Activated CD4-positive, alpha-beta T cell treated with anti-CD3 and anti-CD28 coated beads, Interleukin-10, Interleukin-2, amounts not matched to agents 100 ng/mL and 50 ng/mL, durations not matched to agents 16 hours and 8 hours (primary cell): ENCODE results near the gene ITGAX.
"Not testable (repeated sequence)": the region's sequence is repeated elsewhere in the genome, so short reads cannot be mapped to it uniquely, and the experiment has no call there.

ENCODE experiments used
- DNase-seq: peaks from one replicate; pipeline ENCODE4 v3.0.0-alpha.2; 2020

ITGAX gene

GRCh38 chr16:31412750-31413149 is 57.8 kb downstream of the ITGAX start:
- DNase-seq: no peak

GRCh38 chr16:31413381-31413780 is 58.4 kb downstream of the ITGAX start:
- no peak for DNase-seq

DNA sequence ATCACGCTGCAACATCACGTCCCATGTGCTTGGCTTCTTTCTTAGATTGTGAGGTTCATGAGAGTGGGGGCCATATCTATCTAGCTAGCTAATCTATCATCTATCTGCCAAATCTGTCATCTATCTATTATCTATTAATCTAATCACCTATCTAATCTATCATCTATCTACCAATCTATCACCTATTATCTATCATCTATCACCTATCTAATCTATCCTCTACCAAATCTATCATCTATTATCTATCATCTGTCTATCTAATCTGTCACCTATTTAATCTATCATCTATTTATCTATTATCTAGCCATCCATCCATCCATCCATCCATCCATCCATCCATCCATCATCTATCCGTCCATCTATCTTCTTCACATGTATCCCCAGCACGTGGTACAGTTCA is 59.0 kb downstream of the ITGAX start:
- no peak for DNase-seq

DNA sequence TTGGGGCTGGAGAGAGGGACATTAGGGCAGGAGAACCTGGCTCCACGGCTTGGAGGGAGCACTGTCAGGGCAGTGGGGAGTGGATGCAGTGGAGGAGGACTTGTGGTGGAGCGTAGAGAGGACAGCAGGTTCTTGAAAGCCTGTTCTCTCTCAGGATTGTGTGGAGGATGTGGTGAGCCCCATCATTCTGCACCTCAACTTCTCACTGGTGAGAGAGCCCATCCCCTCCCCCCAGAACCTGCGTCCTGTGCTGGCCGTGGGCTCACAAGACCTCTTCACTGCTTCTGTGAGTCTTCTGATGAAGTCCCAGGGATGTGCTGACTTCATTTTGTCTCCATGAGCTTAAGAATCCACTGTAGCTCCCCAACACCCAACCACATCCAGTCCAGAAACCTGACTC is 59.7 kb downstream of the ITGAX start:
- no peak for DNase-seq

DNA sequence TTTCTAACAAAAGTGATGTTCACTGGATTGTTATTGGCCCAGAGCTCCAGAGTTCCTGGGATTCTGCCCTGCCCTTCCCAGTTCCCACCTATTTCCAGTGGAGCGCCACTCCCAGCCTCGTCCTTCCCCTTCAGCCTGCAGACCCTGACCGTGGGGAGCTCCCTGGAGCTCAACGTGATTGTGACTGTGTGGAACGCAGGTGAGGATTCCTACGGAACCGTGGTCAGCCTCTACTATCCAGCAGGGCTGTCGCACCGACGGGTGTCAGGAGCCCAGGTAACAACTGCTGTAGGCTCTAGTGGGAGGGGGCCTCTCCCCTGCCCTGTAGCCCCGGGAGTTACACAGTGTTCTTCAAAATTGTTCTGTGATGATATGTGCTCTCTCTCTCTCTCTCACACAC is 61.4 kb downstream of the ITGAX start:
- no peak for DNase-seq

DNA sequence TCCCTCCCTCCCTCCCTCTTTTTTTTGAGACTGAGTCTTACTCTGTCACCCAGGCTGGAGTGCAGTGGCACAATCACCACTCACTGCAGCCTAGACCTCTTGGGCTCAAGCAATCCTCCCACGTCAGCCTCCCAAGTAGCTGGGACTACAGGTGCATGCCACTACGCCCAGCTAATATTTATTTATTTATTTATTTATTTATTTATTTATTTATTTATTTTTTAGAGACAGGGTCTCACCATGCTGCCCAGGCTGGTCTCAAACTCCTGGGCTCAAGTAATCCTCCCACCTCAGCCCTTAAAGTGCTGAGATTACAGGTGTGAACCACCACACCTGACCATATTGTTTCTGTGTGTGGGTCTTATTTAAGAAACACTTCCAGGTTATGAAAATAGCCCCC is 62.1 kb downstream of the ITGAX start:
- not testable (repeated sequence) for DNase-seq

- DNase-seq: no peak
Observed at GRCh38 chr16:31417916-31418315, 62.9 kb downstream of the ITGAX start.

DNA sequence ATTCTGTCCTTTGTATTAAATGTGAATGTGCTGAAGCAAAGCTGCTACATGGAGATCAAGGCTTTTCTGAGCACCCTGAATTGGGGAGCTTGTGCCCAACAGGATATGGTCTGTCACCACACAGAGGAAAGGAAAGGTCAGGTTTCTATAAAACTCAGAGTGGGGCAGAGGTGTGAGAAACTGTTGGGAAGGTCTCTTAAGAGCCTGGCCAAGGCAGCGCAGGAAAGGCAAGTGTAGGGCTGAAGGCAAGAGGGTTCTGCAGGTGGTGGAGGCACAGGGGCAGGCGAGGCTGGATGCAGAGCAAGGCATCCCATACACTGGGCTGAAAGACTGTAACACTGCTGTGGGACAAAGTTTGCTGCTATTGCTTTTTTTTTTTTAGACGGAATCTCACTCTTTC is 65.1 kb downstream of the ITGAX start:
- DNase-seq: peak; percentile 49

DNA sequence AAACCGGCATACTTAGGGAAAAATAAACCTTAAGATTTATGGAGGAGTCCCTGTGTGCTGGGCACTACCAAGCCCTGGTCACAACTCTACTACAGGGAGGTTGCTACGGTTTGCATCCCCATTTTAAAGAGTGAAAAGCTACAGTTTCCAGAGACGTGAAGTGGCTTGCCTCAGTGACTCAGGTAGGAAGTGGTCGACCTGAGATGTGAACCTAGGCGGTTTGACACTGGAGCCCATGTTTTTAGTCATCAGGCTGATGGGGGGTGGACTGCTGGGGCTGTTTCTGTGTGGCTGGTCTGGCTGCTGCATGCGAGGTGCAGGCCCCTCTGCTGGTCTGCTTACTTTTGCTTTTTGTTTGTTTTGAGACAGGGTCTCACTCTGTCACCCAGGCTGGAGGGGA is 66.6 kb downstream of the ITGAX start:
- DNase-seq: peak; percentile 87

- no peak for DNase-seq
Observed at GRCh38 chr16:31423241-31423640, 68.3 kb downstream of the ITGAX start.

DNA sequence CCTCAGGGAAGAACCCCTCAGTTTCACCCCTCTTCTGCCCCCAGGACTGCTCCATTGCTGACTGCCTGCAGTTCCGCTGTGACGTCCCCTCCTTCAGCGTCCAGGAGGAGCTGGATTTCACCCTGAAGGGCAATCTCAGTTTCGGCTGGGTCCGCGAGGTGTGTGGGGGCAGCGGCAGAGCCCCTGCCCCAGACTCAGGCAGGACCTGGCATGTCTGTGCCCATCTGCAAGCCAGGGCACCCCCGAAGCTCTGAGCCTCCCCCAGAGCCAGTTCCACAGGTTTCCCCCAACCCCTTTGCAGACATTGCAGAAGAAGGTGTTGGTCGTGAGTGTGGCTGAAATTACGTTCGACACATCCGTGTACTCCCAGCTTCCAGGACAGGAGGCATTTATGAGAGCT is 68.8 kb downstream of the ITGAX start:
- no peak for DNase-seq

- peak; percentile 44 for DNase-seq
Observed at GRCh38 chr16:31427441-31428278, 72.7 kb downstream of the ITGAX start.

GRCh38 chr16:31428279-31428597 is 73.3 kb downstream of the ITGAX start, which contains the start of gene COX6A2:
COX6A2 (minus strand) TSS chr16:31428360; CDS start chr16:31428325, 35 bp downstream.
- no peak for DNase-seq

DNA sequence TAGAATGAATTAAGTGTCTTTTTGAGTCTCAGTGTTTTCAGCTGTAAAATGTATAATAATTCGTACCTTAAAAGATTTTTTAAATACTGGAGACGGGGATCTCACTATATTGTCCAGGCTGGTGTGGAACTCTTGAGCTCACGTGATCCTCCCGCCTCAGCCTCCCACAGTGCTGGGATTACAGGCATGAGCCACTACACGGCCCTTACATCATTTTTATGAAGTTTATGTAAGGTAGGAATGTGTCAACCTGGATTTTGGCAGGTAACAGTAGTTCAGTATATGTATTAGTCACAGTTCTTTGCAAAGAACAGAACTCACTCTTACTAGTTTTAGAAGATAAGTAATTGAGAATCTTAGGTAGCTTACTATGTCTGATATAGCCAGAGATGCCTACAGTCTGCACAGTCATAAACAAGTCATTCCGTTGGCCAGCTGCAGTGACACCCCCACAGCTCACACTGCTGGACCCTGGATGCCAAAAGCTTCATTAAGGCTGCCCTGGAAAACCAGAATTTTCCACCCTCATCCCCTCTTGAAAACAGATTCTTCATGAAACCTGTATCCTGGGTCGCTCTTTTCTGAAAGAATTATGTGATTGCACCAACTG is 73.8 kb downstream of the ITGAX start:
- DNase-seq: no peak

DNA sequence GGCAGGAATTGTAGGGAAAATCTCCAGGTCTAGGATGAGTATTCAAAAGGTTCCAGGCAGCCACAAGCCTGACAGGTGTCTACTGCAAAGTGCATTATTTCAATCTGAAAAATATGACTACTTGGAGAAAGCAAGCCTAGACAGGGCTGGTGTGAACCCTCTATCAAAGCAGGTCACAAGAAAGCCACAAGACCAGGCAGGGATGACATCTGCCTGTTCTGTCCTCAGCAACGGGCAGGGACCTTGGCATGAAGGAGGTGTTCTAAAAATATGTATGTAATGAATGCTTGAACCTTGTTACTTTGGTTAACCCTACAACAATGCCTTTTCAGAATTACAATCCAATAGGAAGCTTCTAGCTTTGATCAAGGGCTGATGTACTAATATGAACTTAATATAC is 74.3 kb downstream of the ITGAX start:
- no peak for DNase-seq

DNA sequence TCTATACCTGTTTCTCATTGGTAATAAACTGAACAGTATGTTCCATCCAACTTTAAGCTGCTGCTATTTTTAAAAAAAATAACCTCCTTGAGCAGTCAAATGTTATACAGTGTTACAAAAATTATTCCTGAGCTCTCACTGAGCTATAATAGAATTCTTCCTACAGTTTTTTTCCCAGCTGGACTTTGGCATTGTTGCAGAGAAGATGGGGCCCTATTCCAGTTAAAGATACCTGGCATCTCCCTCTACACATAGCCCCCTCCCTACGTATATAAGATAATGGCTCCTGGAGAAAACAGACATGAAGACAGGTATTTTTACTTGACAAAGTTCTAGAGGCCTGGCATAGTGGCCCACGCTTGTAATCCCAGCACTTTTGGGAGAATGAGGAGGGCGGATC is 74.8 kb downstream of the ITGAX start:
- DNase-seq: no peak

DNA sequence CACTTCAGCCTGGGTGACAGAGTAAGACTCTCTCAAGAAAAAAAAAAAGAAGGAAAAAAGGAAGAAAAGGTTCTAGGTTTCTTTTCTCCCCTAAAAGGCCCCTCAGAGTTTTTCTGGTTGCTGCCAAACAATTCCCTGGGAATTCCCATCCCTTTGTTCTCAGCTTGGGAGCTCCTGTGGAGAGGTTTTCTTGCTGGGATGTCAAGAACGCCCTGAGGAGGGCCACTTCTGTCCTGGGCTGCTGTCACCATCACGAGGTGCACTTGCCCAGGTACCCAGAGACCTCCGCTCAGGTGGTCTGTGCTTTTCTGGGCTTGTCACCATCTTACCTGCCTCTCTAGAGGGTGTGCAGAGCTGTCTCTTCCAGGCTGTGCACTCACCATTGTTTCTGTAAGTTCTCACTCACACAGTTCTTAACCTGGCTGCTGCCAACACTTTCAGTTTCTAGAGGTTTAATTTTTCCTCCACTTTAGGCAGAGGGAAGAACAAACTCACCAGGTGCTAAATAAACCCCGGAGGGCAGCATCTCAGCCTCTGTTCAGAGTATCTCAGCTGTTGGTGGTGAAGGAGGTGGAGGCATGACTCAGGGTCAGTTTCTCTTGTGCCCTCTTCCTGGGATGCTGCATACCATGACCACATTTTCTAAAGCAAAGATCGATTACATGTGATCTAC is 75.5 kb downstream of the ITGAX start:
- DNase-seq: no peak
